Fibroblast of lung (primary cell): ENCODE data around the gene IKBKG. TPM values are rescaled to one million over a fixed set of nuclear protein-coding genes. Genes with fewer than 3 reads are reported as not detected.

Experiments
- DNase-seq, 2 donors: peaks; one replicate each; pipeline versions ENCODE4 v3.0.0 to v3.0.0-alpha.2; 2010; ENCODE audit warnings: low read depth in 2 of 2
- H2AFZ ChIP-seq: 2 replicates; pipeline ENCODE4 v1.5.1; 2012; ENCODE audit warnings: low read length, control low read depth, inconsistent platforms
- H3K27ac ChIP-seq: 2 replicates; pipeline ENCODE4 v1.5.1; 2011; ENCODE audit warnings: low read length, control low read depth; ENCODE audit not compliant: insufficient read depth
- H3K27me3 ChIP-seq: 2 replicates; pipeline ENCODE4 v1.5.1; 2011; ENCODE audit warnings: mild to moderate bottlenecking, low read length; ENCODE audit not compliant: control insufficient read depth, insufficient read depth
- H3K36me3 ChIP-seq: 2 replicates; pipeline ENCODE4 v1.5.1; 2011; ENCODE audit warnings: low read length; ENCODE audit not compliant: control insufficient read depth, insufficient read depth
- H3K4me1 ChIP-seq: 2 replicates; pipeline ENCODE4 v1.5.1; 2011; ENCODE audit warnings: low read length; ENCODE audit not compliant: control insufficient read depth, insufficient read depth; ENCODE audit errors: extremely low read depth
- H3K4me2 ChIP-seq: 2 replicates; pipeline ENCODE4 v1.5.1; 2011; ENCODE audit warnings: low read length, control low read depth; ENCODE audit not compliant: insufficient read depth; ENCODE audit errors: extremely low read depth
- H3K4me3 ChIP-seq, 4 experiments: fragments of 200-600 bp in 1 of 4; sonication (generic) in 1 of 4; replicated peaks in 1 of 4; 2 replicates each; pipeline ENCODE4 v1.5.1; 2011 to 2016; ENCODE audit warnings: low read length in 4 of 4, low read depth in 3 of 4, mild to moderate bottlenecking in 3 of 4, control low read depth in 2 of 4, inconsistent platforms in 1 of 4, mixed read lengths in 1 of 4; ENCODE audit not compliant: insufficient read depth in 1 of 4; ENCODE audit errors: control extremely low read depth in 1 of 4
- H3K79me2 ChIP-seq: 2 replicates; pipeline ENCODE4 v1.5.1; 2012; ENCODE audit warnings: mild to moderate bottlenecking, low read length, inconsistent platforms; ENCODE audit not compliant: control insufficient read depth, insufficient read depth
- H3K9ac ChIP-seq: 2 replicates; pipeline ENCODE4 v1.5.1; 2011; ENCODE audit warnings: mild to moderate bottlenecking, low read length, control low read depth; ENCODE audit not compliant: insufficient read depth
- H3K9me3 ChIP-seq: 2 replicates; pipeline ENCODE4 v1.5.1; 2012; ENCODE audit warnings: low read depth, low read length; ENCODE audit not compliant: control insufficient read depth, insufficient read depth
- H4K20me1 ChIP-seq: 2 replicates; pipeline ENCODE4 v1.5.1; 2011; ENCODE audit warnings: low read length; ENCODE audit not compliant: control insufficient read depth, insufficient read depth; ENCODE audit errors: extremely low read depth
- EZH2 ChIP-seq: IDR thresholded peaks from 2 replicates; pipeline ENCODE4 v1.5.1; 2012; ENCODE audit warnings: low read length, control low read depth, mild to moderate bottlenecking; ENCODE audit errors: missing control alignments
- polyA plus RNA-seq, 2 donors: library from polyadenylated mRNA; depleted of rRNA in 1 of 2; stranded (reverse) in 1 of 2; unstranded in 1 of 2; fragments of >200 nt; gene quantifications; 2 replicates each; pipeline ENCODE4 v1.2.1, GENCODE V29; 2011 to 2012; ENCODE audit warnings: missing spikeins in 1 of 2
- total RNA-seq: library from RNA; depleted of rRNA; stranded (reverse); fragments of >200 nt; gene quantifications from 2 replicates; pipeline ENCODE4 v1.2.1, GENCODE V29; 2014
- TF ChIP-seq, protein P1 (sequence below), 2 donors: IDR thresholded peaks in 1 of 2; conservative IDR thresholded peaks in 1 of 2; 1 replicate in 1 of 2; 2 replicates in 1 of 2; pipeline ENCODE4 v1.5.1; 2011 to 2012; ENCODE audit warnings: low read length in 2 of 2, control low read depth in 1 of 2, inconsistent platforms in 1 of 2, low read depth in 1 of 2, mild to moderate bottlenecking in 1 of 2

Gene IKBKG
- total and polyA plus RNA-seq, 2 donors (not counting 1 experiment from before 2014, with no cell fraction given), result 14.8 to 20.1 TPM

GRCh38 chrX:154507673-154508383, 39.6 kb upstream of the IKBKG start:
- Histone ChIP-seq H3K36me3 (no peaks in the 10 kb centered on the region), H2AFZ (no peak overlapping the region), H3K9me3 (no peaks in the 10 kb centered on the region), H3K79me2 (no peaks in the 10 kb centered on the region), H4K20me1 (no peaks in the 10 kb centered on the region), H3K9ac (no peak overlapping the region), H3K27ac (no peak overlapping the region), H3K27me3 (no peaks in the 10 kb centered on the region), H3K4me3 (no peak overlapping the region), H3K4me2 (no peak overlapping the region), H3K4me1 (peaks cover 3% of the 10 kb centered on the region)
- DNase-seq, result no peak
- no peak for TF ChIP-seq EZH2
- TF ChIP-seq, protein P1, sequence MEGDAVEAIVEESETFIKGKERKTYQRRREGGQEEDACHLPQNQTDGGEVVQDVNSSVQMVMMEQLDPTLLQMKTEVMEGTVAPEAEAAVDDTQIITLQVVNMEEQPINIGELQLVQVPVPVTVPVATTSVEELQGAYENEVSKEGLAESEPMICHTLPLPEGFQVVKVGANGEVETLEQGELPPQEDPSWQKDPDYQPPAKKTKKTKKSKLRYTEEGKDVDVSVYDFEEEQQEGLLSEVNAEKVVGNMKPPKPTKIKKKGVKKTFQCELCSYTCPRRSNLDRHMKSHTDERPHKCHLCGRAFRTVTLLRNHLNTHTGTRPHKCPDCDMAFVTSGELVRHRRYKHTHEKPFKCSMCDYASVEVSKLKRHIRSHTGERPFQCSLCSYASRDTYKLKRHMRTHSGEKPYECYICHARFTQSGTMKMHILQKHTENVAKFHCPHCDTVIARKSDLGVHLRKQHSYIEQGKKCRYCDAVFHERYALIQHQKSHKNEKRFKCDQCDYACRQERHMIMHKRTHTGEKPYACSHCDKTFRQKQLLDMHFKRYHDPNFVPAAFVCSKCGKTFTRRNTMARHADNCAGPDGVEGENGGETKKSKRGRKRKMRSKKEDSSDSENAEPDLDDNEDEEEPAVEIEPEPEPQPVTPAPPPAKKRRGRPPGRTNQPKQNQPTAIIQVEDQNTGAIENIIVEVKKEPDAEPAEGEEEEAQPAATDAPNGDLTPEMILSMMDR (conservative IDR thresholded peaks at IDR 0.05 in 1 of 2, IDR thresholded peaks at IDR 0.05 in 1 of 2; ENCODE audit: low read depth in 1 of 2, low read length in 2 of 2), result no peak

DNA sequence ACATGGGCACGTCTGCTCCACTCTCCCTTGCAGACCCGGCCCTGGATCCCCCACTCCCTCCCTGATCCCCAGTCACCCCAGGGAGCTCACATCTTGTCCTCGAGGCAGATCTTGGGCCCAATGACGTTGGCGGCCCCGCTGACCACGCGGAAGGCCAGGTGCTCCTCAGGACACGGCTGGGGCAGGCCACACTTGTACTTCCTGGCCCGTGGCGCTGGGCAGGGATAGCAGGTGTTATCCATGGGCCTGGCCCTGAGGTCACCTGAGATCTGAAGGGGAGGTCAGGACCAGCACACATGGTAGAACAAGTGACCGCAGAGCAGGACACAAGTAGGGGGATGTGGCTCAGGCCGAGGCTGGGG, 39.1 kb upstream of the IKBKG start:
- H4K20me1 ChIP-seq, result no peaks in the 10 kb centered on the region
- no peak overlapping the region for H3K4me3 ChIP-seq
- H3K9ac ChIP-seq, result no peak overlapping the region
- no peak overlapping the region for H3K27ac ChIP-seq
- TF ChIP-seq, protein P1 (conservative IDR thresholded peaks at IDR 0.05 in 1 of 2, IDR thresholded peaks at IDR 0.05 in 1 of 2; ENCODE audit: low read depth in 1 of 2, low read length in 2 of 2), result no peak
- no peak for TF ChIP-seq EZH2
- no peaks in the 10 kb centered on the region for H3K9me3 ChIP-seq
- H3K4me2 ChIP-seq, result no peak overlapping the region
- DNase-seq, result no peak
- H3K79me2 ChIP-seq, result no peaks in the 10 kb centered on the region
- H3K36me3 ChIP-seq, result no peaks in the 10 kb centered on the region
- H3K4me1 ChIP-seq, result peaks cover 3% of the 10 kb centered on the region
- no peak overlapping the region for H2AFZ ChIP-seq
- no peaks in the 10 kb centered on the region for H3K27me3 ChIP-seq

- no peak overlapping the region for H3K9ac ChIP-seq
- no peaks in the 10 kb centered on the region for H3K9me3 ChIP-seq
- H3K27me3 ChIP-seq, result no peaks in the 10 kb centered on the region
- peaks cover 3% of the 10 kb centered on the region for H3K4me1 ChIP-seq
- no peak overlapping the region for H3K27ac ChIP-seq
- no peak overlapping the region for H3K4me3 ChIP-seq
- no peak overlapping the region for H3K4me2 ChIP-seq
- no peak overlapping the region for H2AFZ ChIP-seq
- no peaks in the 10 kb centered on the region for H4K20me1 ChIP-seq
- H3K36me3 ChIP-seq, result no peaks in the 10 kb centered on the region
- DNase-seq, result no peak
- no peaks in the 10 kb centered on the region for H3K79me2 ChIP-seq
- TF ChIP-seq, protein P1 (conservative IDR thresholded peaks at IDR 0.05 in 1 of 2, IDR thresholded peaks at IDR 0.05 in 1 of 2; ENCODE audit: low read depth in 1 of 2, low read length in 2 of 2), result no peak
- no peak for TF ChIP-seq EZH2
Observed at GRCh38 chrX:154509455-154509854, 38.0 kb upstream of the IKBKG start.
